GM19351 (cell line): Measurements from ENCODE around the gene THAP4.
"Not testable (repeated sequence)": the region's sequence is repeated elsewhere in the genome, so short reads cannot be mapped to it uniquely, and the experiment has no call there.

Experiments
- ATAC-seq: cut with Tn5 transposase; IDR thresholded peaks from one replicate; pipeline ENCODE4 v1.9.1; 2021; ENCODE audit warnings: mild to moderate bottlenecking, moderate library complexity; ENCODE audit not compliant: unreplicated experiment

Gene THAP4

DNA sequence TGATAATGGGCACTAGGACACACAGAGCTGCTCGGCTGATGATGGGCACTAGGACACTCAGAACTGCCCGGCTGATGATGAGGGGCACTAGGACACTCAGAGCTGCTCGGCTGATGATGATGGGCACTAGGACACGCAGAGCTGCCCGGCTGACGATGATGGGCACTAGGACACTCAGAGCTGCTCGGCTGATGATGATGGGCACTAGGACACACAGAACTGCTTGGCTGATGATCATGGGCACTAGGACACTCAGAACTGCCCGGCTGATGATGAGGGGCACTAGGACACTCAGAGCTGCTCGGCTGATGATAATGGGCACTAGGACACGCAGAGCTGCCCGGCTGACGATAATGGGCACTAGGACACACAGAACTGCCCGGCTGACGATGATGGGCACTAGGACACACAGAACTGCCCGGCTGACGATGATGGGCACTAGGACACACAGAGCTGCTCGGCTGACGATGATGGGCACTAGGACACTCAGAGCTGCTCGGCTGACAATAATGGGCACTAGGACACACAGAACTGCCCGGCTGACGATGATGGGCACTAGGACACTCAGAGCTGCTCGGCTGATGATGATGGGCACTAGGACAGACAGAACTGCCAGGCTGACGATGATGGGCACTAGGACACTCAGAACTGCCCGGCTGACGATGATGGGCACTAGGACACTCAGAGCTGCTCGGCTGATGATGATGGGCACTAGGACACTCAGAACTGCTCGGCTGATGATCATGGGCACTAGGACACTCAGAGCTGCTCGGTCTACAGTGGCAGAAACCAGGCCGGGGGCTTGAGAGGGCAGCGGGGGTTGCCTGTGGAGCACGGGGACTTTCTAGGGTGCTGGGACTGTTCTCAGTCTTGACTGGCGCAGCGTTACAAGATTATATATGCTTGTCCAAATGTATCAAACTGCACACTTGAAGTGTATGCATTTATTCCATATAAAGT is 46.2 kb downstream of the THAP4 start:
- ATAC-seq = not testable (repeated sequence)

DNA sequence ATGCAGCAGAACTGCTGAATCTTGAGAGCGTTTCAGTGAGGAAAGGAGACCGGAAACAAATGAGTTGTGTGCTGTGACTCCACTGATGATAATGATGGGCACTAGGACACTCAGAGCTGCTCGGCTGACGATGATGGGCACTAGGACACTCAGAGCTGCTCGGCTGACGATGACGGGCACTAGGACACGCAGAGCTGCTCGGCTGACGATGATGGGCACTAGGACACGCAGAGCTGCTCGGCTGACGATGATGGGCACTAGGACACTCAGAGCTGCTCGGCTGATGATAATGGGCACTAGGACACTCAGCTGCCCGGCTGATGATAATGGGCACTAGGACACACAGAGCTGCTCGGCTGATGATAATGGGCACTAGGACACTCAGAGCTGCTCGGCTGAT is 47.1 kb downstream of the THAP4 start:
- ATAC-seq = not testable (repeated sequence)

GRCh38 chr2:241586564-241587264 is 50.2 kb downstream of the THAP4 start:
- ATAC-seq = no peak

DNA sequence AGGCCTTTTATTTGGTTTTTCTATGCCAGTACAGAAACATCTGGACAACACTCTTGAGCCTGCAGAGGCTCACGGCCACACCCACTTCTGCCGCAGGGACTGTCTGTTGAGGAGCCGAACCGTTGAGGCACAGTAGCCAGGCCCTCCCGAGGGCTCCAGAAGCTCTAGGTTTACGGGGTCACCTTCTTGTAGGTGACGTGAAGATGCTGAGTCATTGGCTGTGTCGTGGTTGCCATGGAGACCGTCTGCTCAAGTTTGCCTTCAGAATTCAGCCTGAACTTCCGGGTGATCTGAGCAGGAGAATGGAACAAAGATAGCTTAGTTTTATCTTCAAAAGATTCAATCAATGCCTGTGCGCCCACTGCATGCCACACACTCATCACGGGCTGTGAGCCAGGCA is 52.5 kb downstream of the THAP4 start:
- no peak for ATAC-seq

DNA sequence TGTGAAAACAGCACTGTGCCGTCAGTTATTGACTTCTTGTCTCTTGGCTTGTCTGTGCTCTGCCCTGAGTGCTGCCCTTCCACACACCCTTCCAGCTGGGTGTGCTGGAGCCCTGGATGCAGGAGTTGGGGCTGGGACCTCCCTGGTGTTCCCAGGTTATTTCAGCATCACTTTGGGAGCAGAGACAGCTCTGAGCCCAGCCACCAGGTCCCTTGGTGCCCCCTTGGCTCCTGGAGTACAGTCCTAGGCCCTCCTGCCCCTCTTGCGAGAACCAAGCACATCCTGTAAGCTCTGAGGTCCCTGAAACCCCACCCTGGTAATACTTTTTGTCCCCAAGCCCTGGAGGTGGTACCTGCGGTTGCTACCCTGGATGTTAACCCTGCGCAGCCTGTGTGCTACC is 54.2 kb downstream of the THAP4 start:
- no peak for ATAC-seq

DNA sequence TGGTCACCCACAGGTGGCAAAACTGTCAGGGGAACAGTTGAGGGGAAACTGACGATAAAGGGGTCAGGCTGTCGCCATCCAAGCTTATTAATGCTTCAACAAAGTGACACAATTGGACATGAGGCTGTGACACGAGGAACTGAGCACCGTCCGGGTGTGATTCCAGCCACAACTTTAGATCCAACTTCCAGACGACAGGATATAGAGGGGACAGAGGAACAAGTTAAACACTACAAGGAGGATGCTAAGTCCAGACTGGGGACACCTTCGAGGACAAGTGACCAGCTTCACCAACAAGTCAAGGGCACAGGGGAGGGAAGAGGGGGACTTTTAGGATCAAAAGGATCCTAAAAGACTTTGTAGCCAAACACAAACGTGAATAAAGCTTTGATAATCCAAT is 54.6 kb downstream of the THAP4 start:
- no peak for ATAC-seq

- ATAC-seq = no peak
Measured at GRCh38 chr2:241579281-241579680, 57.7 kb downstream of the THAP4 start.

GRCh38 chr2:241577413-241578122 is 59.4 kb downstream of the THAP4 start:
- ATAC-seq = no peak

DNA sequence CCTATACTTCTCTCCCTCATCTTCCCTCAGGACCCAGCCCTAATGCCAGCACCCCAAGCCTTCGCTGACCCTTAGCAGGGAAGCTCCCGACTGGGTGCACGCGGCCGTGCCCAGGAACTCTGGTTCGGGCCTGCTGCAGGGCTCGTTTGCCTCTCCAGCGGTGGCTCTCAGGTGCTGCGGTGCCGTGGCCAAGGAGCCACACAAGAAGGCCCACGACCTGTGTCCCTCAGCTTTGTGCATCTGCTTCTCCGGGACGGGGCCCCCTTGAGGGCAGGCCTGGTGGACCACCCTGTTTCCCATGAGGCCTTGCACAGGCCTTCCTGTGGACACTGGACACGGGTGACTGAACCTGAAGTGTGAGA is 60.7 kb downstream of the THAP4 start:
- ATAC-seq = no peak

- ATAC-seq = no peak
Measured at GRCh38 chr2:241575624-241576292, 61.2 kb downstream of the THAP4 start.

DNA sequence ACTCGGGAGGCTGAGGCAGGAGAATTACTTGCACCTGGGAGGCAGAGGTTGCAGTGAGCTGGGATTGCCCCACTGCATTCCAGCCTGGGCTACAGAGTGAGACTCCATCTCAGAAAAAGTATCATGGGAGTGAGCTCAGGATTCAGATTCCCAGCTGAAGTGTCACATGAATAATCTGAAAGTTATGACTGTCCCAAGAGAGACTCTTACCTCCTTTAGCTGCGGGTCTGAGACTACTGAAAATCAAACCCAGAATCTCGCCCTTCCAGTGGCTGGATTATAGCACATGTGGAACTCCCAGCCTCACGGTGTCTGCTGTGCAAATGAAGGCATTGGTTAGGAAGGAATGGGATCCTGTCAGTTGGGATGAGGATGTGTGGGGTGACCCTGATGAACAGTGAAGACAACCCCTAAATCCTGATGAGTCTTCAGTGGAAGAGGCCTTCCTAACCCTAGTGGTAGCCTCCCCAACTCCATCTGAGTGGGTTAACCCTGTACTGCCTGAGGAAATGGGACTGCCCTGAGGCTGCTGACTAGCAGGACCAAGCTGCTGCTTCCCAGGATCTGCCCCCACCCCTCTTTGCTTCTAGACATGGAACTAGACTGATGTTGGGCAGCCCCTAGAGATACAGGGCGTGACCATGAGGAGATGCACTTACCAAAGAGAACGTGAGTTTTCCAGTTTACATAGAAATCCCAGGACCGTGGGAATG is 61.9 kb downstream of the THAP4 start:
- ATAC-seq = no peak

- no peak for ATAC-seq
Measured at GRCh38 chr2:241573741-241574140, 63.2 kb downstream of the THAP4 start.

- not testable (repeated sequence) for ATAC-seq
Measured at GRCh38 chr2:241572915-241573651, 63.9 kb downstream of the THAP4 start.

GRCh38 chr2:241571821-241572620 is 64.9 kb downstream of the THAP4 start:
- no peak for ATAC-seq

- ATAC-seq = no peak
Measured at GRCh38 chr2:241570961-241571581, 65.9 kb downstream of the THAP4 start.

DNA sequence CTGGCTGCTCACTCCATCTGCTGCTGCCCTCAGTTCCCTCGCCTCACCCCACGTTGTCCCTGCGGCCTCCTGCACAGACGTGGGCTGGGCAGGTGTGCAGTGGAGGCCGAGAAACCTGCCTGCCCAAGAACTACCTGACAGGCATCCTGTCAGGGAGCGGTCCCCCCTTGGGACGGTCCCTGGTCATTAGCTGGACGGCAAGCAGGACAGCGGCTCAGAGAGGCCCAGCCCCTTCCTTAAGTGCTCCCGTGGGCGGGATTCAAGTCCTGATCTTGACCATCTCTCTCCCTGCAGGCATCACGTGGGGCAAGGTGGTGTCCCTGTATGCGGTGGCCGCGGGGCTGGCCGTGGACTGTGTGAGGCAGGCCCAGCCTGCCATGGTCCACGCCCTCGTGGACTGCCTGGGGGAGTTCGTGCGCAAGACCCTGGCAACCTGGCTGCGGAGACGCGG is 67.1 kb downstream of the THAP4 start:
- no peak for ATAC-seq

GRCh38 chr2:241568726-241569125 is 68.2 kb downstream of the THAP4 start:
- ATAC-seq = no peak

GRCh38 chr2:241567776-241568175 is 69.2 kb downstream of the THAP4 start:
- no peak for ATAC-seq
